Activated CD4-positive, CD25-positive, alpha-beta regulatory T cell treated with anti-CD3 and anti-CD28 coated beads, Interleukin-2, amount 50 U/mL, for 72 hours (primary cell): ENCODE results near the gene TCTN2.
A peak's percentile ranks its signal among the peaks of the same experiment; 100 is the strongest.

Experiments
- DNase-seq: peaks from one replicate; pipeline ENCODE4 v3.0.0; 2021

TCTN2 gene

DNA sequence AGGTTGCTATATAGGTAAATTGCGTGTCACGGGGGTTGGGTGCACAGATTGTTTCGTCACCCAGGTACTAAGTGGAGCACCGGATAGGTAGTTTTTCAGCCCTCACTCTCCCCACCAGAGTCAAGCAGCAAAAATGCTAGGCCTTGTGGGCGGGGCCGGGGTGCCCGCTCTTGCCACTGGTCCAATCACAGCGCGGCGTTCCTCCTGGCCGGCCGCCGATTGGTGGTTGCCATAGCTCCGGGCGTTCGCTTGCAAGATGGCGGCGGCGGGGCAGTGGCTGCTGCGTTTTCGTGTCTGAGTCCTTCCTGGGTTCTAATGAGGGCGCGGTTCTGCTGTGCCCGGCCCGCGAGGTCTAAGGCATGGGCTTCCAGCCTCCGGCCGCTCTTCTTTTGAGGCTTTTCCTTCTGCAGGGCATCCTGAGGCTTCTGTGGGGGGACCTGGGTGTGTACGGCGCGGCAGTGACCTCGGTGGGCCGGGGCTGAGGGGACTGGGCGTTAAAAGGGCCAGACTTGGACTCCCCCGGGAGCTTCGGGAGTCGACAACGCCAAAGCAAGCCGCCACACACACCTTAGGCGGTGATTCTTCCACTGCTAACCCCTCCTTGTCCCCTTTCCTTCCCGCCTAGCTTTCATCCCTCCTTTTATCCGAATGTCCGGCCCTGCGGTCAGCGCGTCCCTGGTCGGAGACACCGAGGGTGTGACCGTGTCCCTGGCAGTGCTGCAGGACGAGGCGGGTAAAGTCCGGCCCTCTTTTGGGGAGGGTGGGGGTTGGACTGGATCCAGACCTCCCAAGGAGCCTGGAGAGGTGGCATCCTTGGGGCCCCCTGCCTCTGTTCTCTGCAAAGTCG, at the start of gene TCTN2:
Gene TCTN2, plus strand, starts transcription at position 232 of the 847 bp plus-strand sequence. Its CDS starts 128 bp downstream, at position 360.
- peak; percentile 92 for DNase-seq

- DNase-seq: no peak
Observed at GRCh38 chr12:123621619-123622530, 49.0 kb upstream of the TCTN2 start.

- peak; percentile 95 for DNase-seq
Observed at GRCh38 chr12:123633379-123634141, 37.4 kb upstream of the TCTN2 start, which contains the start of the genes EIF2B1 and GTF2H3. EIF2B1 (minus strand) TSS chr12:123633686; CDS start chr12:123633557, 129 bp downstream. GTF2H3 (plus strand) TSS chr12:123633829; CDS start chr12:123633860, 31 bp downstream.

- DNase-seq: no peak
Observed at GRCh38 chr12:123634142-123634561, 36.8 kb upstream of the TCTN2 start.

DNA sequence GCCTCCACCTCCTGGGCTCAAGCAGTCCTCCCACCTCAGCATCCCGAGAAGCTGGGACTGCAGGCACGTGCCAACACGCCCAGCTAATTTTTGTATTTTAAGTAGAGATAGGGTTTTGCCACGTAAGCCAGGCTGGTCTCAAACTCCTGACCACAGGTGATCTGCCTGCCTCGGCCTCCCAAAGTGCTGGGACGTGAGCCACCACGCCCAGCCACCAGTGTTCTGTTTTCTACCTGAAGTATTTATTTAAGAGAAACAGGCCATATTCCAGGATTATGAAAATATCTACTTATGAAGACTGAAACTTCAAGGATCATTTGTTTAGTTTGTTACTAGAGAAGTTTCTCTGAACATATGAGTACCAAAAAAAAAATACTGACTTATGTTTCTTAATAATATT, 27.0 kb upstream of the TCTN2 start:
- DNase-seq: no peak

- no peak for DNase-seq
Observed at GRCh38 chr12:123645380-123645779, 25.5 kb upstream of the TCTN2 start.

DNA sequence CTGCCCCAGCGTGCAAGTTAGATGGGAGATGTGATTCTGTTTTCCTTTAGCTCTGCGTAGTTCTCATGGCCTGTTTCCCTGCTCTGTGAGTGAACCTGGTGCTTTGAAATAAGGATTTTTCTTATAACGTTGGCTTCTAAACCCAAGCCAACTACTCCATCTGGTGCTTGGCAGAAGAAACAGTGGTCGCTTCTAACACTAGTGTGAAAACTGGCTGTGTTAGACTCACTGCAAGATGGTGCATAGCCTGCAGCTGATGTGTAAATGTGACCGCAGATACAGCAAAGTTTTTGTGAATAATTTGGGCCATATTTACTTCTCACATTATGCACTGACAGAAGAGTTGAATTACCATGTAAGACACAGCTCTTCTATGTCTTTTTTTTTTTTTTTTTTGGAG, 25.0 kb upstream of the TCTN2 start:
- DNase-seq: no peak

GRCh38 chr12:123648401-123648800, 22.5 kb upstream of the TCTN2 start:
- DNase-seq: no peak

GRCh38 chr12:123654129-123654701, 16.7 kb upstream of the TCTN2 start:
- DNase-seq: no peak

DNA sequence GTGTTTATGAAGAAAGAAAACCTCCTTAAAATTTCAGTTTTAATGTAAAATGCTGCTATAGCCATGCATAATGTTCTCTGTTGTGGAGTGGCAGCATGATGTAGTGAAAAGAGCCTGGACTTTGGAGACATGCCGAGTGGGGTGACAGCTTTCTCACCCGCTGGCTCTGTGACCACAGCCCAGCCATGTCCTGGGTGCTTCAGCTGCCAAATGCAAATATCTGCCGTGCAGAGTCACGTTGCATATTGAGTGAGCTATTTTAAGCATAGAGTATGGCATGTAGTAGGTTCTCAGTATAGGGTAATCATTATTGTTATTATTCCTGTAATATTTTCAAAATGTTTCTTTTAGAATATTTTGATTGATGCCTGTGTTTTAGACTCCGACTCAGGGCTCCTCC, 15.5 kb upstream of the TCTN2 start:
- no peak for DNase-seq

DNA sequence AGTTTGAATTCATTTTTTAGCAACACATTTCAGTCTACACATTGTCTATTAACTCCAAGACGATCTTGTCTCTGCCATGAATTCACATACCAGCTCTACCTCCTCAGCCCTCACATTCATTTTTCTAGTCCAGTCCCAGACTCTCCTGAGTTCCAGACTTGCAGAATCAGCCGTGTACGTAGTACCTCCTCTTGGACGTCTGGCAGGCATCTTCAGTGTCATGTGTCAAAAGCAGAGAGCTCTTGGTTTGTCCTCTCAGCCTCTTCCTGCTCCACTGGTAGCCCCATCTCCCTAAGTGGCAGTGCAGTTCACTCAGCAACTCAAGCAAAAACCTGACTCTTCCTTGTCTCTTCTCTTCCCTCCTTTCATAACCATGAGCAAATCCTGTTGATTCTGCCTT, 14.5 kb upstream of the TCTN2 start:
- no peak for DNase-seq

DNA sequence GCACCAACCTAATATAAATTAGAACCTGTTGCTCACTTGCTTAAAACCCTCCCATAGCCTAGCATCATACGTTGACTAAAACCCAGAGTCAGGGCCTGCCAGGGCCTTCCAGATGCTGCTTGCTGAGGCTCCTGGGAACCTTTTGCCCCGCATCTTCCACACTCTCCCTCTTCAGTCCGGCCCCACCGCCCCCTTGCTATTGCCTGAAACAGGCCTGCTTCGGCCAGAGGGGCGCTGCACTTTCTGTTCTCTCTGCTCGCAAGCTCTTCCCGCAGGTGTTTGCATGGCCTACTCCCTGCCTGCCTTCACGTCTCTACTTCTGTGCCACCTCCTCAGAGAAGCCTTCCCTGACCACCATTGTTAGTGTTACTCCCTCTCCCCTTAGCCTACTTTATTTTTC, 13.7 kb upstream of the TCTN2 start:
- DNase-seq: no peak

GRCh38 chr12:123659996-123660727, 10.8 kb upstream of the TCTN2 start:
- no peak for DNase-seq

DNA sequence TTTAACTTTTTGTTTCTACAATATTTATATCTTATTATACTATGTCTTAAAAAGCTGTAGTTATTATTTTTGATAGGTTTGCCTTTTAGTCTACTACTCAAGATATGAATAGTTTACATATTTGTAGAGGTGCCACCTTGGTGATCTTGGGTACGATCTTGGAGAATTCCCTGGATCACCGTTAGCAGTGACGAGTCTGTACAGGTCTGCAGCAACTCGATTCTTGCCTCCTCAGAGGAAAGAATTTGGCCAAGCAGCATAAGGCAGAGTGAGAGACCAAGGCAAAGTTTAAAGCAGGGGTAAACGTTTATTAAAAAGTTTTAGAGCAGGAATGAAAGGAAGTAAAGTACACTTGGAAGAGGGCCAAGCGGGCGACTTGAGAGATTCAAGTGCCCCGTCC, 3.1 kb upstream of the TCTN2 start:
- no peak for DNase-seq

GRCh38 chr12:123671876-123672275, 963 bp downstream of the TCTN2 start:
- no peak for DNase-seq

DNA sequence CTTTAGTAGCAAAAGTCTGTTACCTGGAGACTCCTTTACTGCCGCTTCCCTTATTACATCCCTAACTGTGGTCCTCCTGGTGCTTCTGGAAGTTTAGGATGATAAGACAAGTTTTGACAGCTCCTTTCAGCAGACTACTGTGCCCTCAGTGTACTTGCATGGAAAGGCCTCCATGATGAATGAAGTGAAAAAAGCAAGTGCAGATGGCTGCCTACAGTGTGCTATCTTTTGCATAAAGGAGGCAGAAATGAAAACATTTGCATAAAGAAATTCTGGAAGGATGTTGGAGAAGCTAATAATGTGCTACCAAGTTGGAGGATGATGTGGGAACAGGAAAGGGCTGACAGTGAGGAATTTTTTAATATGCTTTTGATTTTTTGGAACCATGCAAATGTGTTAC, 4.5 kb downstream of the TCTN2 start:
- DNase-seq: no peak

- DNase-seq: no peak
Observed at GRCh38 chr12:123676616-123677320, 5.9 kb downstream of the TCTN2 start.

GRCh38 chr12:123678981-123679380, 8.1 kb downstream of the TCTN2 start:
- no peak for DNase-seq

GRCh38 chr12:123681605-123682004, 10.7 kb downstream of the TCTN2 start:
- DNase-seq: no peak

GRCh38 chr12:123683964-123684363, 13.1 kb downstream of the TCTN2 start:
- DNase-seq: no peak

DNA sequence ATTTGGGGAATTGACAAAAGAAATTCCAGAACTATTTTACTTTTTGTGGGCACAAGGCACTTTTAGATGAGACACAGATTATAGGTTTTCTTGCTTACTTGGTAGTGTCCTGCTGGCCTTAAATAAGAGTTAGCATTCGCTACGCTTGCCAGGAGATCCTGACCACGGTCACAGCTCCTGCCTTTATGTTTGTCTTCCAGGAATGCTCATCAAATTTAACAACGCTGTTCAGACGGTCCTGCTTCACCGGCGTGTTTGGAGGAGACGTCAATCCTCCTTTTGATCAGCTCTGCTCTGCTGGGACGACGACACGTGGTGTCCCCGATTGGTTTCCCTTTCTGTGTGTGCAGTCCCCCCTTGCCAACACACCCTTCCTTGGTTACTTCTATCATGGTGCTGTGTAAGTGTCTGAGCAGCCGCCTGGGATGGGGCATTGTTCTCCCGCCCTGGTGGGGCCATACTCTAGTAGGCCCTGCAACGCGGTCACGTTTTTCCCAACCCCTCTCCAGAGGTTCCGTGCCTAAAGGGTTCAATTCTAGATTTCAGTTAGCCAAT, 15.8 kb downstream of the TCTN2 start:
- no peak for DNase-seq
